Suprapubic skin (tissue), 4 donors: ENCODE data around the gene CPA5. TPM values are rescaled to one million over a fixed set of nuclear protein-coding genes. Genes with fewer than 3 reads are reported as not detected.
A peak's percentile ranks its signal among the peaks of the same experiment; 100 is the strongest.
"Not testable (repeated sequence)": the region's sequence is repeated elsewhere in the genome, so short reads cannot be mapped to it uniquely, and the experiment has no call there.

Source experiments
- DNase-seq, 2 donors: peaks; one replicate each; pipeline ENCODE4 v3.0.0-alpha.2; 2019; ENCODE audit warnings: low spot score in 2 of 2
- H3K27ac ChIP-seq: fragments of 200-600 bp; sonication (generic); one replicate; pipeline ENCODE4 v1.5.1; 2019
- H3K27me3 ChIP-seq: fragments of 200-600 bp; sonication (generic); one replicate; pipeline ENCODE4 v1.5.1; 2019
- H3K36me3 ChIP-seq: fragments of 200-600 bp; sonication (generic); one replicate; pipeline ENCODE4 v1.5.1; 2019
- H3K4me1 ChIP-seq: fragments of 200-600 bp; sonication (generic); one replicate; pipeline ENCODE4 v1.5.1; 2019
- H3K4me3 ChIP-seq: fragments of 200-600 bp; sonication (generic); one replicate; pipeline ENCODE4 v1.5.1; 2019; ENCODE audit warnings: mild to moderate bottlenecking
- H3K9me3 ChIP-seq: fragments of 200-600 bp; sonication (generic); one replicate; pipeline ENCODE4 v1.5.1; 2019
- CTCF ChIP-seq, 2 donors: fragments of 200-600 bp in 1 of 2; fragments of 450-650 bp in 1 of 2; sonication (generic) in 1 of 2; IDR thresholded peaks; one replicate each; pipeline ENCODE4 v1.5.1; 2016 to 2019; ENCODE audit warnings: antibody characterized with exemption in 2 of 2, mild to moderate bottlenecking in 1 of 2, moderate library complexity in 1 of 2
- EP300 ChIP-seq: sonication (generic); formaldehyde crosslinking; IDR thresholded peaks from one replicate; pipeline ENCODE4 v1.6.1; 2017; ENCODE audit warnings: antibody characterized with exemption
- POLR2A ChIP-seq, 2 donors: fragments of 450-650 bp; IDR thresholded peaks; one replicate each; pipeline ENCODE4 v1.6.1; 2017; ENCODE audit warnings: antibody characterized with exemption in 2 of 2, mild to moderate bottlenecking in 2 of 2, moderate library complexity in 2 of 2
- POLR2AphosphoS5 ChIP-seq, 3 donors: sonication (generic); formaldehyde crosslinking; IDR thresholded peaks; one replicate each; pipeline ENCODE4 v1.6.1; 2017; ENCODE audit warnings: antibody characterized with exemption in 3 of 3
- whole genome bisulfite sequencing: methylation state at CpG from one replicate; pipeline ENCODE4 v1.1.5; 2018; 5-methylcytosine and 5-hydroxymethylcytosine counted together
- total RNA-seq, 4 donors: library from RNA; depleted of rRNA; stranded (reverse); fragments of >200 nt; gene quantifications; one replicate each; pipeline ENCODE4 v1.1.0, GENCODE V29; 2016

CPA5 gene
- total RNA-seq, 4 donors from 2014 or later, result 0.30 TPM; not detected in 3

GRCh38 chr7:130369831-130370550 lies 25.4 kb downstream of the CPA5 start:
- peaks cover 58% of the 10 kb centered on the region for H3K4me1 ChIP-seq
- no peaks in the 10 kb centered on the region for H3K9me3 ChIP-seq
- no peak overlapping the region for H3K27ac ChIP-seq
- no peak overlapping the region for H3K4me3 ChIP-seq
- H3K36me3 ChIP-seq, result no peaks in the 10 kb centered on the region
- no peak for TF ChIP-seq EP300
- no peaks in the 10 kb centered on the region for H3K27me3 ChIP-seq
- DNase-seq, result no peak
- 74% methylated on average over 3 of the region's 3 CpGs for WGBS

GRCh38 chr7:130371046-130371445 lies 26.4 kb downstream of the CPA5 start:
- 49% methylated on average over 3 of the region's 3 CpGs for WGBS
- no peaks in the 10 kb centered on the region for H3K27me3 ChIP-seq
- no peak overlapping the region for H3K4me3 ChIP-seq
- no peaks in the 10 kb centered on the region for H3K36me3 ChIP-seq
- no peaks in the 10 kb centered on the region for H3K9me3 ChIP-seq
- no peak for TF ChIP-seq POLR2A (IDR thresholded peaks at IDR 0.05)
- no peak for TF ChIP-seq CTCF (IDR thresholded peaks at IDR 0.05)
- no peak for TF ChIP-seq POLR2AphosphoS5 (IDR thresholded peaks at IDR 0.05)
- no peak for TF ChIP-seq EP300
- DNase-seq, result no peak
- H3K27ac ChIP-seq, result no peak overlapping the region
- peaks cover 58% of the 10 kb centered on the region for H3K4me1 ChIP-seq

GRCh38 chr7:130372402-130373165 lies 28.0 kb downstream of the CPA5 start:
- Histone ChIP-seq H3K36me3 (no peaks in the 10 kb centered on the region), H3K4me3 (no peak overlapping the region), H3K9me3 (no peaks in the 10 kb centered on the region), H3K4me1 (peaks cover 58% of the 10 kb centered on the region), H3K27me3 (no peaks in the 10 kb centered on the region), H3K27ac (peak overlapping the region; percentile 92)
- TF ChIP-seq POLR2AphosphoS5 (IDR thresholded peaks at IDR 0.05) (no peak), POLR2A (IDR thresholded peaks at IDR 0.05) (no peak), CTCF (IDR thresholded peaks at IDR 0.05) (no peak), EP300 (no peak)
- 86% methylated on average over 11 of the region's 11 CpGs for WGBS
- DNase-seq, result no peak

GRCh38 chr7:130374507-130374906 lies 29.9 kb downstream of the CPA5 start:
- TF ChIP-seq POLR2A (IDR thresholded peaks at IDR 0.05), result no peak
- TF ChIP-seq CTCF (IDR thresholded peaks at IDR 0.05), result no peak
- TF ChIP-seq POLR2AphosphoS5 (IDR thresholded peaks at IDR 0.05), result no peak
- no peak for TF ChIP-seq EP300
- H3K9me3 ChIP-seq, result no peaks in the 10 kb centered on the region
- peak overlapping the region; percentile 92 for H3K27ac ChIP-seq
- WGBS, result 94% methylated on average over 6 of the region's 6 CpGs
- H3K4me1 ChIP-seq, result peaks cover 48% of the 10 kb centered on the region
- no peaks in the 10 kb centered on the region for H3K27me3 ChIP-seq
- no peak for DNase-seq
- H3K36me3 ChIP-seq, result no peaks in the 10 kb centered on the region
- no peak overlapping the region for H3K4me3 ChIP-seq

GRCh38 chr7:130376461-130376860 lies 31.8 kb downstream of the CPA5 start:
- 40% methylated on average over 1 of the region's 1 CpG for WGBS
- H3K27ac ChIP-seq, H3K4me3 ChIP-seq, DNase-seq, H3K27me3 ChIP-seq, H3K36me3 ChIP-seq, H3K9me3 ChIP-seq: not testable (repeated sequence)
- peaks cover 38% of the 10 kb centered on the region for H3K4me1 ChIP-seq

- WGBS, result 87% methylated on average over 6 of the region's 6 CpGs
- Histone ChIP-seq H3K36me3 (no peaks in the 10 kb centered on the region), H3K9me3 (no peaks in the 10 kb centered on the region), H3K27me3 (no peaks in the 10 kb centered on the region), H3K4me3 (no peak overlapping the region), H3K27ac (no peak overlapping the region), H3K4me1 (peaks cover 37% of the 10 kb centered on the region)
- peak; percentile 13 to 34 for DNase-seq
- TF ChIP-seq CTCF (IDR thresholded peaks at IDR 0.05) (no peak), POLR2A (IDR thresholded peaks at IDR 0.05) (no peak), EP300 (no peak), POLR2AphosphoS5 (IDR thresholded peaks at IDR 0.05) (no peak)
These were observed 32.6 kb downstream of the CPA5 start for GRCh38 chr7:130377178-130377577.
